SK-N-SH (cell line): ENCODE measurements around the gene STARD13. TPM values are rescaled to one million over a fixed set of nuclear protein-coding genes. Genes with fewer than 3 reads are reported as not detected.

Source experiments
- CTCF ChIA-PET: fragments of 300-600, 350-600 bp; formaldehyde crosslinking; extraction: SDS; loops from one replicate; lab custom pipeline; 2021; lab: Yijun Ruan, JAX
- POLR2A ChIA-PET: fragments of 350-600 bp; sonication (Branson Sonifier 250); formaldehyde crosslinking; extraction: SDS; loops from one replicate; lab custom pipeline; 2020; ENCODE audit warnings: antibody characterized with exemption, inconsistent platforms; lab: Yijun Ruan, JAX
- DNase-seq: peaks from one replicate; pipeline ENCODE4 v3.0.0; 2012
- H2AFZ ChIP-seq: fragments of 200-600 bp; sonication (generic); 2 replicates; pipeline ENCODE4 v1.8.1; 2016; ENCODE audit warnings: antibody characterized with exemption, mild to moderate bottlenecking, low read depth
- H3F3A ChIP-seq: fragments of 200-600 bp; sonication (generic); replicated peaks from 2 replicates; pipeline ENCODE3; 2016; ENCODE audit warnings: antibody characterized with exemption, mild to moderate bottlenecking; ENCODE audit not compliant: insufficient read depth
- H3K27ac ChIP-seq, 2 experiments: fragments of 200-500 bp in 1 of 2; fragments of 200-600 bp in 1 of 2; sonication (Bioruptor generic) in 1 of 2; sonication (generic), shearing (Covaris generic) in 1 of 2; 2 replicates each; pipeline versions ENCODE4 v1.5.1 to v1.6.1; 2014 to 2016; ENCODE audit warnings: low read depth in 2 of 2, inconsistent platforms in 1 of 2, low read length in 1 of 2, mild to moderate bottlenecking in 1 of 2, mixed read lengths in 1 of 2
- H3K27me3 ChIP-seq: fragments of 200-600 bp; sonication (generic), shearing (Covaris generic); 2 replicates; pipeline ENCODE4 v1.6.1; 2016; ENCODE audit warnings: mixed run types; ENCODE audit not compliant: insufficient read depth
- H3K36me3 ChIP-seq, 2 experiments: fragments of 200-500 bp in 1 of 2; fragments of 200-600 bp in 1 of 2; sonication (Bioruptor generic) in 1 of 2; sonication (generic) in 1 of 2; replicated peaks in 1 of 2; 2 replicates each; pipeline versions ENCODE3 to v1.5.1; 2014 to 2016; ENCODE audit warnings: low read length in 1 of 2, mild to moderate bottlenecking in 1 of 2; ENCODE audit not compliant: insufficient read depth in 2 of 2, control insufficient read depth in 1 of 2
- H3K4me1 ChIP-seq, 2 experiments: fragments of 200-500 bp in 1 of 2; fragments of 200-600 bp in 1 of 2; sonication (Bioruptor generic) in 1 of 2; sonication (generic), shearing (Covaris generic) in 1 of 2; 2 replicates each; pipeline versions ENCODE4 v1.5.1 to v1.6.1; 2014 to 2016; ENCODE audit warnings: low read depth in 1 of 2, low read length in 1 of 2, mixed run types in 1 of 2; ENCODE audit not compliant: insufficient read depth in 2 of 2, control insufficient read depth in 1 of 2
- H3K4me2 ChIP-seq: fragments of 200-600 bp; sonication (generic), shearing (Covaris generic); 2 replicates; pipeline ENCODE4 v1.6.1; 2017; ENCODE audit warnings: mixed run types
- H3K4me3 ChIP-seq, 2 experiments: fragments of 200-500 bp in 1 of 2; fragments of 200-600 bp in 1 of 2; sonication (Bioruptor generic) in 1 of 2; sonication (generic), shearing (Covaris generic) in 1 of 2; 2 replicates each; pipeline versions ENCODE4 v1.5.1 to v1.8.1; 2014 to 2016; ENCODE audit warnings: low read depth in 2 of 2, inconsistent platforms in 1 of 2, low read length in 1 of 2, mild to moderate bottlenecking in 1 of 2, mixed read lengths in 1 of 2, moderate library complexity in 1 of 2
- H3K79me2 ChIP-seq: fragments of 200-600 bp; sonication (generic); 2 replicates; pipeline ENCODE4 v1.8.1; 2017; ENCODE audit warnings: mild to moderate bottlenecking; ENCODE audit not compliant: insufficient read depth
- H3K9ac ChIP-seq: fragments of 200-600 bp; sonication (generic); 2 replicates; pipeline ENCODE4 v1.6.1; 2017; ENCODE audit warnings: mixed run types
- H3K9me2 ChIP-seq: fragments of 200-600 bp; sonication (generic); 2 replicates; pipeline ENCODE4 v1.6.1; 2017; ENCODE audit warnings: mixed run types
- H3K9me3 ChIP-seq: fragments of 200-600 bp; sonication (generic); 2 replicates; pipeline ENCODE4 v1.6.1; 2017; ENCODE audit warnings: mixed run types, mild to moderate bottlenecking, moderate library complexity
- H4K20me1 ChIP-seq: fragments of 200-600 bp; sonication (generic); 2 replicates; pipeline ENCODE4 v1.6.1; 2017; ENCODE audit warnings: mild to moderate bottlenecking, mixed run types; ENCODE audit not compliant: insufficient read depth
- CHD2 ChIP-seq: fragments of 150-350 bp; IDR thresholded peaks from 2 replicates; pipeline ENCODE4 v1.6.1; 2018; ENCODE audit warnings: low read length; ENCODE audit not compliant: partially characterized antibody
- CTCF ChIP-seq: fragments of 200-600 bp; sonication (generic); IDR thresholded peaks from 2 replicates; pipeline ENCODE4 v1.6.1; 2017; ENCODE audit warnings: antibody characterized with exemption, mild to moderate bottlenecking, moderate library complexity
- ELF1 ChIP-seq: IDR thresholded peaks from 2 replicates; pipeline ENCODE4 v1.4.0; 2012
- FOSL2 ChIP-seq: IDR thresholded peaks from 2 replicates; pipeline ENCODE4 v1.4.0; 2012; ENCODE audit warnings: low read depth, mild to moderate bottlenecking, moderate library complexity, borderline replicate concordance
- MEF2A ChIP-seq: IDR thresholded peaks from 2 replicates; pipeline ENCODE4 v1.4.0; 2012; ENCODE audit warnings: low read depth, borderline replicate concordance
- MXI1 ChIP-seq: IDR thresholded peaks from 2 replicates; pipeline ENCODE4 v1.6.1; 2012; ENCODE audit warnings: mild to moderate bottlenecking, low read depth, low read length, improper control_type of control experiment
- NFIC ChIP-seq: IDR thresholded peaks from 2 replicates; pipeline ENCODE4 v1.4.0; 2012; ENCODE audit warnings: borderline replicate concordance
- PBX3 ChIP-seq: IDR thresholded peaks from 2 replicates; pipeline ENCODE4; 2012
- RCOR1 ChIP-seq: fragments of 150-350 bp; IDR thresholded peaks from 2 replicates; pipeline ENCODE4 v1.6.1; 2017; ENCODE audit warnings: antibody characterized with exemption, low read length
- SIN3A ChIP-seq: IDR thresholded peaks from 2 replicates; pipeline ENCODE4 v1.6.1; 2012; ENCODE audit warnings: low read depth, mild to moderate bottlenecking, low read length, moderate library complexity, borderline replicate concordance
- TAF1 ChIP-seq: IDR thresholded peaks from 2 replicates; pipeline ENCODE4 v1.6.1; 2012; ENCODE audit warnings: low read depth, mild to moderate bottlenecking, low read length, moderate library complexity, borderline replicate concordance
- TCF12 ChIP-seq: IDR thresholded peaks from 2 replicates; pipeline ENCODE4 v1.4.0; 2012
- TEAD4 ChIP-seq: IDR thresholded peaks from 2 replicates; pipeline ENCODE4 v1.4.0; 2012; ENCODE audit warnings: mild to moderate bottlenecking, borderline replicate concordance; ENCODE audit not compliant: insufficient read depth
- WGBS: methylation state at CpG from one replicate; pipeline ENCODE4 v1.1.6; 2017; ENCODE audit warnings: low lambda C conversion rate; 5-methylcytosine and 5-hydroxymethylcytosine counted together
- polyA plus RNA-seq, 3 experiments: library from polyadenylated mRNA; depleted of rRNA; stranded (reverse); fragments of >200 nt; gene quantifications; 2 replicates each; pipeline ENCODE4 v1.2.3, GENCODE V29; 2012
- TF ChIP-seq, protein P1 (sequence below): IDR thresholded peaks from 2 replicates; pipeline ENCODE4 v1.6.1; 2012; ENCODE audit warnings: mild to moderate bottlenecking, low read depth, low read length, moderate library complexity

The STARD13 gene
- polyA plus RNA-seq, 1 of the 3 experiments (the other 2 are of a cell fraction), result 5.7 TPM

DNA sequence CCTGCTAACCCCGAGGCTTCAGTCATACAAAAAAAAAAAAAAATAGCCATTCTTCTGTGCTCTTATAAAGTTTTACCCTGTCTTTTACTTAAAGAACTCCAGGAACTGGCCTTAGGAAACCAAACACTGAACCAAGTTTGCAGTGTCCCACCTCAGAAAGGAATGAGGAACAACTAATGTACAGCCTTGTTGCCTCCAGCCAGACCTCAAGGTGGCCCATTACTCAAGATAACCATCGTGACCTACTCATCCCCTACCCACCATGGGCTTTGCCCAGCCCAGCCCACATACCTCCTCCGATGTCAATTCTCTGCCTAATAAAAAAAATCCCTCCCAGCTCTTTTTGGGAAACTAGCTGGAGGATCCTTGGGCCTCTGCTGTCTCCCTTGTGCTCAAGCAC lies 133.2 kb downstream of the STARD13 start (continued):
- TF ChIP-seq, protein P1, sequence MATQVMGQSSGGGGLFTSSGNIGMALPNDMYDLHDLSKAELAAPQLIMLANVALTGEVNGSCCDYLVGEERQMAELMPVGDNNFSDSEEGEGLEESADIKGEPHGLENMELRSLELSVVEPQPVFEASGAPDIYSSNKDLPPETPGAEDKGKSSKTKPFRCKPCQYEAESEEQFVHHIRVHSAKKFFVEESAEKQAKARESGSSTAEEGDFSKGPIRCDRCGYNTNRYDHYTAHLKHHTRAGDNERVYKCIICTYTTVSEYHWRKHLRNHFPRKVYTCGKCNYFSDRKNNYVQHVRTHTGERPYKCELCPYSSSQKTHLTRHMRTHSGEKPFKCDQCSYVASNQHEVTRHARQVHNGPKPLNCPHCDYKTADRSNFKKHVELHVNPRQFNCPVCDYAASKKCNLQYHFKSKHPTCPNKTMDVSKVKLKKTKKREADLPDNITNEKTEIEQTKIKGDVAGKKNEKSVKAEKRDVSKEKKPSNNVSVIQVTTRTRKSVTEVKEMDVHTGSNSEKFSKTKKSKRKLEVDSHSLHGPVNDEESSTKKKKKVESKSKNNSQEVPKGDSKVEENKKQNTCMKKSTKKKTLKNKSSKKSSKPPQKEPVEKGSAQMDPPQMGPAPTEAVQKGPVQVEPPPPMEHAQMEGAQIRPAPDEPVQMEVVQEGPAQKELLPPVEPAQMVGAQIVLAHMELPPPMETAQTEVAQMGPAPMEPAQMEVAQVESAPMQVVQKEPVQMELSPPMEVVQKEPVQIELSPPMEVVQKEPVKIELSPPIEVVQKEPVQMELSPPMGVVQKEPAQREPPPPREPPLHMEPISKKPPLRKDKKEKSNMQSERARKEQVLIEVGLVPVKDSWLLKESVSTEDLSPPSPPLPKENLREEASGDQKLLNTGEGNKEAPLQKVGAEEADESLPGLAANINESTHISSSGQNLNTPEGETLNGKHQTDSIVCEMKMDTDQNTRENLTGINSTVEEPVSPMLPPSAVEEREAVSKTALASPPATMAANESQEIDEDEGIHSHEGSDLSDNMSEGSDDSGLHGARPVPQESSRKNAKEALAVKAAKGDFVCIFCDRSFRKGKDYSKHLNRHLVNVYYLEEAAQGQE, result no peak
- TF ChIP-seq NFIC (no peak), TAF1 (no peak), ELF1 (no peak), CHD2 (no peak), TCF12 (no peak)

DNA sequence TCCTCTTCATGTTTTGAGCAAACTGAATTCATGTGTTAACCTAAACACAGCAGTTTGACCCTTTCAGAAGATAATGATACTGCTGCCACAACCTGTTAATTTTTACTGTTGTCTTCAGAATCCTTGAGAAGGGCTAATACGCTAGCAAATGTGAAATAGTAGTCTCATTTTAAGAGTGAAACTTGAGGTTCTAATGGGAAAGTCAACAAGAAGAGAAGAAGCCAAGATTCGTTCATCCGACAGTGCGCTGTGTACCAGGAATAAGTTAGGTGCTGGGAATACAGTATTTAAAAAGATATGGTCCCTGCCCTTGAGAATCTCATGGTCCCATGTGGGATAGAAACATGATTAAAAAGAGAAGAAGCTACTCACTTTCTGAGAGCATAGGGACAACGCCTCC lies 134.9 kb downstream of the STARD13 start:
- POLR2A ChIA-PET, result no interaction called here

GRCh38 chr13:33150126-33150525 lies 135.4 kb downstream of the STARD13 start:
- POLR2A ChIA-PET, result no interaction called here
- Histone ChIP-seq H3K4me2 (no peak overlapping the region), H3K9me2 (no peaks in the 10 kb centered on the region), H3K4me3 (no peak overlapping the region), H3K4me1 (peaks cover 0 to 14% of the 10 kb centered on the region in 2 experiments; a peak in 2 of 4 replicates), H3K79me2 (0 out of 2 replicates have a peak, but pooled peaks cover 5% of the 10 kb centered on the region), H2AFZ (no peak overlapping the region), H3K27me3 (no peaks in the 10 kb centered on the region), H3K9me3 (no peaks in the 10 kb centered on the region), H3F3A (peaks cover 12% of the 10 kb centered on the region), H3K36me3 (peaks cover 0 to 12% of the 10 kb centered on the region in 2 experiments), H4K20me1 (no peaks in the 10 kb centered on the region), H3K9ac (no peak overlapping the region), H3K27ac (no peak overlapping the region)
- no peak for DNase-seq
- CTCF ChIA-PET, result no interaction called here
- WGBS, result 94% methylated on average over 1 of the region's 1 CpG
- TF ChIP-seq PBX3, result no peak
- TF ChIP-seq, protein P1, result no peak
- no peak for TF ChIP-seq RCOR1
- TF ChIP-seq SIN3A, result no peak
- TF ChIP-seq MXI1, result no peak
- TF ChIP-seq CTCF, result no peak
- no peak for TF ChIP-seq MEF2A
- 0 out of 2 replicates have a peak, but pooled peaks have one; percentile 30 for TF ChIP-seq NFIC

More for the DNA sequence above, 134.9 kb downstream of the STARD13 start:
- Histone ChIP-seq H2AFZ (no peak overlapping the region), H3K9me3 (no peaks in the 10 kb centered on the region), H3K79me2 (0 out of 2 replicates have a peak, but pooled peaks cover 5% of the 10 kb centered on the region), H3K4me1 (peaks cover 0 to 14% of the 10 kb centered on the region in 2 experiments; a peak in 2 of 4 replicates), H3K27me3 (no peaks in the 10 kb centered on the region), H3K9me2 (no peaks in the 10 kb centered on the region), H3F3A (peaks cover 12% of the 10 kb centered on the region), H3K4me3 (no peak overlapping the region), H3K36me3 (peaks cover 0 to 12% of the 10 kb centered on the region in 2 experiments), H4K20me1 (no peaks in the 10 kb centered on the region), H3K9ac (no peak overlapping the region), H3K27ac (no peak overlapping the region), H3K4me2 (no peak overlapping the region)
- CTCF ChIA-PET, result interaction anchor here (0.6 kb wide), 1 partner anchor 13 kb away, joined by 3 read pairs; no protein-coding TSS in a partner anchor
- no peak for DNase-seq
- TF ChIP-seq TEAD4, result no peak
- no peak for TF ChIP-seq FOSL2
- 97% methylated on average over 5 of the region's 5 CpGs for WGBS
